GM12801 (cell line): Measurements from ENCODE around the gene BCAS3.

ENCODE experiments used
- TF ChIP-seq, protein P1 (sequence below): IDR thresholded peaks from one replicate; pipeline ENCODE4 v1.5.1; 2011; ENCODE audit warnings: control low read depth; ENCODE audit not compliant: insufficient read length; ENCODE audit errors: extremely low read depth

The BCAS3 gene

GRCh38 chr17:61076621-61077031 is 399.0 kb downstream of the BCAS3 start:
- TF ChIP-seq, protein P1, sequence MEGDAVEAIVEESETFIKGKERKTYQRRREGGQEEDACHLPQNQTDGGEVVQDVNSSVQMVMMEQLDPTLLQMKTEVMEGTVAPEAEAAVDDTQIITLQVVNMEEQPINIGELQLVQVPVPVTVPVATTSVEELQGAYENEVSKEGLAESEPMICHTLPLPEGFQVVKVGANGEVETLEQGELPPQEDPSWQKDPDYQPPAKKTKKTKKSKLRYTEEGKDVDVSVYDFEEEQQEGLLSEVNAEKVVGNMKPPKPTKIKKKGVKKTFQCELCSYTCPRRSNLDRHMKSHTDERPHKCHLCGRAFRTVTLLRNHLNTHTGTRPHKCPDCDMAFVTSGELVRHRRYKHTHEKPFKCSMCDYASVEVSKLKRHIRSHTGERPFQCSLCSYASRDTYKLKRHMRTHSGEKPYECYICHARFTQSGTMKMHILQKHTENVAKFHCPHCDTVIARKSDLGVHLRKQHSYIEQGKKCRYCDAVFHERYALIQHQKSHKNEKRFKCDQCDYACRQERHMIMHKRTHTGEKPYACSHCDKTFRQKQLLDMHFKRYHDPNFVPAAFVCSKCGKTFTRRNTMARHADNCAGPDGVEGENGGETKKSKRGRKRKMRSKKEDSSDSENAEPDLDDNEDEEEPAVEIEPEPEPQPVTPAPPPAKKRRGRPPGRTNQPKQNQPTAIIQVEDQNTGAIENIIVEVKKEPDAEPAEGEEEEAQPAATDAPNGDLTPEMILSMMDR, result no peak

DNA sequence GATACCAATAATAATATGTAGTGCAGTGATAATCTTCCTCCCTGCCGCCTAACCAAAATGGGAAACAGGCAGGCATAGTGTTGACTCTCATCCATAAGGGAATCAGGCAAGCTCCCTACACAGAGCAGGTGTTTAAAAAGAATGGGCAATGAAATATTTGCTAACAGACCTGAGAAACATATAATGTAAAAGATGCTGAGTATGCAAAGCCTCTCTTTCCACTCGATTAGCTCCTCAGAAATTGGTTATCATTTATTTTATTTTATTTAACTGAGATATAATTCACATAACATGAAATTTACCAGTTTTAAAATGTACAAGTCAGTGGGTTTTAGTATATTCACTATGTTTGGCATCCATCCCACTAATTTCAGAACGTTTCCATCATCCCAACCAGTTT is 404.3 kb downstream of the BCAS3 start:
- TF ChIP-seq, protein P1, result no peak

DNA sequence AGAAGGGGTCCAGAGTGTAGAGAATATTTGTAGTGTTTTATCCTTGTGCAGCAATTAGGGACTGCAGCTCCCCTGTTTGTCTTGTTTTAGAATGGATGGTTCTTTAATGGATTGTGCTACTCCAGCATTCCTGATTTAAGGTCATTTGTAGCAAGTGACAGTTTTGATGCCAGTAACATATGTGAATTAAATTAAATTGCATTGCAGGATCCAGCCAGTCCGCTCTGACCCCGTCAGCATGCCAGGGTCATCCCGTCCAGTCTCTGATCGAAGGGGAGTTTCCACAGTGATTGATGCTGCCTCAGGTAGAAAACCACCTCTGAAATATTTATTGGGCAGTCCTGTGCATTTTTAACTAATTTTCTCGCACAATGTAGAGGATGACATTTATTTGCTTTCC is 406.6 kb downstream of the BCAS3 start:
- TF ChIP-seq, protein P1, result no peak

DNA sequence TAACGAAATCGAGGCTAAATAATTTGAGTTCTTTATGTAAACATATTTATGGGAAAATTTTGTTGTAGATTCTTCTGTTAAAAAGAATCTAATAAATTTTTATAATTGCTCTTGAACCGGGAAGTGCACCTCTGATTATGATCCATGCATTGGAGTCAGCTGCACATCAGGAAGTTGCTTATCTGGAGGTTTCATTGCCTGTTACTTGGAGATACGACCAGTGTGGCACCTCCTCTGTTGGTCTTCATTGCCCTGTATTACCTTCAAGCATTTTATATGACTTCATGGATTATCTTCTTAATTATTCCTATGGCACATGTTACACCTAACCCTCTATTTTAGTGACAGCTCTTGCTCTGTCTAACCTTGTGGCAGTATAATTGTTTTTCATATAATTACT is 409.4 kb downstream of the BCAS3 start:
- TF ChIP-seq, protein P1, result no peak

DNA sequence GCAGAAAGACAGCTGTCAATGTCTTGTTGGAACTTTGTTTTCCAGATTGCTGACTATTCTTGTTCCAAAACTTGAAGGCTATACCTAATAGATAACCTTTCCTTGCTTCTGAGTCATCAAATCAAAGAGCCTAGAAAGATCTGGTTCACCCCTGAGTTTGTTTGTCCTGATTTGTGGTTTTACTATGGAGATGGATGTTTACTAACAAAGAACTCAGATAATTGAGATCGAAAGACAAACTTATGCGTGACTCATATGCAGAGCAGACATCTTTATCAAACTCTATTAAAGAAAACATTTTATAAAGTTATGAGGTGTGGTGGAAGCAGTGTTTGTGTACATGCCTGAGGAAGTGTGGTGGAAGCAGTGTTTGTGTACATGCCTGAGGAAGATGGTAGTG is 410.9 kb downstream of the BCAS3 start:
- TF ChIP-seq, protein P1, result no peak

DNA sequence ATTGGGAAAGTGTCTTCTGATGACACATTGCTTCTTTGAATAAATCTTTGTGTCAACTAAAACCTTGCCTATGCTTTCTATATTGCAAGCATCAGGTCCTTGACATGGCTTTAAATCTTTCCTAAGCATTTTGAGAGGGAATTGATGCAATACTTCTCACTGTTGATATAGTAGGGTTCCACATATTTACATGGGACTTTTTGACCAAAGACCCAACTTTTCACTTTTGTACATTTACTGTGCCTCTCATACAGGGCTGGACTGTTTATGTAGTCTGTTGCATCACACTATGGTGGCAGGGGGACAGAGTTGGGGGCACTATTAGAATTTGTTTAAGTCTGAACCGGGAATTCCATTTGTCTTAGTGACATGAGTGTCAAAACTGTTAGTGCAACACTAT is 413.4 kb downstream of the BCAS3 start:
- TF ChIP-seq, protein P1, result no peak

DNA sequence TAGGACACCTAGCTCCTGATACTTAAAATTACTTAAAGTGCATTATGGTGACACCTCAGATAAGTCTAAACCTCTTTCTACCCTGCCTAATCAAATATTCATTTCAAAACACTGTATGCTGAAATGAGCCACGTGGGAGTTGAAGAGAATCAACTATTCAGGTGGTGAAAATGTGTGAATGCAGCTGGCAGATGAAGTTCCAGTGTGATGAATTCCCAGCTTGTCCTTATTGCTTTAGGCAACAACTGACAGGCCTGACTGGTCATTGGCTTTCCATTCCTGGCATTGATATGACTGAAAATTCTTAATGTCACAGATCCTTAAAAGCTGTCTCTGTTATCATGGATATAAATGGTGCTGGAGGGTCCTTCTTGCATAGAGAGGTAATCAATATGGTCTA is 420.1 kb downstream of the BCAS3 start:
- TF ChIP-seq, protein P1, result no peak

- TF ChIP-seq, protein P1, result no peak
These were observed 428.7 kb downstream of the BCAS3 start for GRCh38 chr17:61106354-61106753.
